HG03159 (cell line): ENCODE results near the gene CNOT11.
"Not testable (repeated sequence)": the region's sequence is repeated elsewhere in the genome, so short reads cannot be mapped to it uniquely, and the experiment has no call there.

Source experiments
- ATAC-seq: cut with Tn5 transposase; IDR thresholded peaks from one replicate; pipeline ENCODE4 v1.9.1; 2021; ENCODE audit warnings: mild to moderate bottlenecking, moderate library complexity; ENCODE audit not compliant: unreplicated experiment

CNOT11 gene

DNA sequence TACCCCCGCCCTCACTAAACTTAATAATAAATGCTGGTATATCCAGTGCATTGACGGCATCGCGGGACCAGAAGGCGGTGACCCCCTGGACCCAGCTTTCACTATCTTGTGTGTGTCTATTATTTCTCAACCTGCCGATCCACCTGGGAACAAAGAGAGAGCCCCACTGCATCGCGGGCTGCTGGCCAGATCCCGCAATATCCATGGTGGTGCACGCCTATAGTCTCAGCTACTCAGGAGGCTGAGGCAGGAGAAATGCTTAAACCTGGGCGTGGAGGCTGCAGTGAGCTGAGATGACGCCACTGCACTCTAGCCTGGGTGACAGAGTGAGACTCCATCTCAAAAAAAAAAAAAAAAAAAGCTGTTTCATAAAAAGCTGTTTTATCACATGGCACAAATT, 7.8 kb upstream of the CNOT11 start:
- ATAC-seq, result not testable (repeated sequence)

DNA sequence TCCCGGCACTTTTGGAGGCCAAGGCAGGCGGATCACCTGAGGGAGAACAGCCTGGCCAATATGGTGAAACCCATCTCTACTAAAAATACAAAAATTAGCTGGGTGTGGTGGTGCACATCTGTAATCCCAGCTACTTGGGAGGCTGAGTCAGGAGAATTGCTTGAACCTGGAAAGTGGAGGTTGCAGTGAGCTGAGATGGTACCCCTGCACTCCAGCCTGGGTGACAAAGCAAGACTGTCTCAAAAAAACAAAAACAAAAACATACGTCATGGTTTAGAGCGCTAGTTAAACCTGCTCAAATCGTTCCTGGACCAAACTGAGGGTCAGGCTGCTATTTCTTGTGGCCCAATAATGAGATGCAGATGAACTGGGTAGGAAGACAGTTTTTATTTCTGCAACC, 7.2 kb upstream of the CNOT11 start:
- ATAC-seq, result not testable (repeated sequence)

DNA sequence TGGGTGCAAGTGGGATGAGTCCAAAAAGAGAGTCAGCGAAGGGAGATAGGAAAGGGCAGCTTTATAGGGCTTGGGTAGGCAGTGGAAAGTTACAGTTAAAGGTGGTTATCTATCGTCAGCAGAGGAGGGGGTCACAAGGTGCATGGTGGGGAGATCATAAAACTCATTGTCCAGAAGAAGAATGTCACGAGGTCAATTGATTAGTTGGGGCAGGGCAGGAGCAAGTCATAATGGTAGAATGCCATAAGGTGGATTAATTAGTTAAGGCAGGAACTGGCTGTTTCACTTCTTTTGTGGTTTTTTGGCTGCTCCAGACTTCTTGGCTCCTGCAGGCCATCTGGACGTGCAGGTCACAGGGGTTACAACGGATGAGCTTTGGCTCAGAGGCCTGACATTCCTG, 3.9 kb upstream of the CNOT11 start:
- ATAC-seq, result not testable (repeated sequence)

DNA sequence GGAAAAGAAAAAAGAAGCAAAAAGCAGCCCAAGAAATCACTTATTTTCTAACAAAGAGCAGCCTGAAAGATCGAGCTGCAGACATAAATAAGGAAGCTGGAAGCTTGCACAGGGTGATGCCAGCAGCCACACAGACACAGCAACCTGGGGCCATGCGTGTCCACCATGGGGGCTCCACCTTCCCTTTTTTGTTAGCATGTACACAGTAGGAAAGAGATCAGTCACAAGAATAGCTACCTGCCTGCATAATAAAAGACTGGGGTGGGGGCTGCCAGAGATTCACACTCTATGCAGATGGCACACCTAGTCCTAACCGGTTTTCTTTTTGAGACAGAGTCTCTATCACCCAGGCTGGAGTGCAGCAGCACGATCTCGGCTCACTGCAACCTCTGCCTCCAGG, 2.9 kb upstream of the CNOT11 start:
- ATAC-seq, result no peak

DNA sequence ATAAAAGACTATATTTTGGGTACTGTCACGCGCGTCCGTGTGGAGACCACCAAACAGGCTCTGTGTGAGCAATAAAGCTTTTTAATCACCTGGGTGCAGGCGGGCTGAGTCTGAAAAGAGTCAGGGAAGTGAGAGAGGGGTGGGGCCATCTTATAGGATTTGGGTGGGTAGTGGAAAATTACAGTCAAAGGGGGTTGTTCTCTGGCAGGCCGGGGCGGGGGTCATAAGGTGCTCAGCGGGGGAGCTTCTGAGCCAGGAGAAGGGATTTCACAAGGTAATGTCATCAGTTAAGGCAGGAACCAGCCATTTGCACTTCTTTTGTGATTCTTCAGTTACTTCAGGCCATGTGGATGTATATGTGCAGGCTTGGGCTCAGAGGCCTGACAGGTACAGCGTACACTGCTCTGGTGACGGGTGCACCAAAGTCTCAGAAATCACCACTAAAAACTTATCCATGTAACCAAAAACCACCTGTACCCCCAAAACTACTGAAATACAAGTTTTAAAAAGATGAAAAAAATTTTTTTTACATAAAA, 1.4 kb upstream of the CNOT11 start:
- ATAC-seq, result not testable (repeated sequence)

DNA sequence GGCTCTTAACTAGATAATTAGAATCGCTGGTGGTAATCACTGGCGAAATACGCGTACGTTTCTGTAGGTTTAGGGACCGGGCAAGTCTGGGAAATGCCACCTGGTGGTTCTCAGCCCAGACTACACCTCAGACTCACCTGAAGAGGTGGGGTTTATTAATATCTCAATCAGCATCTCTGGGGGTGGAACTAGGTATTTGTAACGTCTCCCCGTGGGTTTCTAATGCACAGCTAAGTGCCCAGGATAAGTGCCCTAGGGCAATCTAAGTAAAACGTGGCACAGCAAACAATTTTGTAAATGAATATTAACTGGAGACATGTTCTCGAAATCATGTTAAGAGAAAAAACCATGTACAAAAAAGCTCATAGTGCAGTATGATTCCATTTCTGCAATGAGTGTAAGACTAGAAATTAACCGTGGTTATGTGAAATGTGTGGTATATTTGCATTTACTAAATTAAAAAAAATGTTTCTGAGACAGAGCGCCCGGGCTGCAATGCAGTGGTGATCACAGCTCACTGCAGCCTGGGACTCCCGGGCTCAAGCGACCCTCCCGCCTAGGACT, 760 bp upstream of the CNOT11 start:
- peak; percentile 48 for ATAC-seq

DNA sequence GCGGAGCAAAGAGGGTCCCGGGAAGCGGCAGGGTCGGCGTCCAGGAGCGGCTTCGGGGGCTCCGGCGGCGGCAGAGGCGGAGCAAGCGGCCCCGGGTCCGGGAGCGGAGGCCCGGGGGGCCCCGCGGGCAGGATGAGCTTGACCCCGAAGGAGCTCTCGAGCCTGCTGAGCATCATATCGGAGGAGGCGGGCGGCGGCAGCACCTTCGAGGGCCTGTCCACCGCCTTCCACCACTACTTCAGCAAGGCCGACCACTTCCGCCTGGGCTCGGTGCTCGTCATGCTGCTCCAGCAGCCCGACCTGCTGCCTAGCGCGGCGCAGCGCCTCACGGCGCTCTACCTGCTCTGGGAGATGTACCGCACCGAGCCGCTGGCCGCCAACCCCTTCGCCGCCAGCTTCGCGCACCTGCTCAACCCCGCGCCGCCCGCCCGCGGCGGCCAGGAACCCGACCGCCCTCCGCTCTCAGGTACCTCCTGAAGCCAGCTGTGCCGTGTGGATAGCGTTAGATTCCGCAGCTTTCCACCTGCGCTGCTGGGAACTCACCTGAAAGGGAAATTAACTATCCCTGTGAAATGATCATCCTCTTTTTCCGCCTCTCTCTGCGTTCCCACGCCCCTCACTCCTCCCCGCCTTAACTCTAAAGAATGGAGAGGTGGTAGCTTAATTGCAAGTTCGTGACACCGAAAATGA, 472 bp downstream of the CNOT11 start:
- peak; percentile 61 for ATAC-seq

DNA sequence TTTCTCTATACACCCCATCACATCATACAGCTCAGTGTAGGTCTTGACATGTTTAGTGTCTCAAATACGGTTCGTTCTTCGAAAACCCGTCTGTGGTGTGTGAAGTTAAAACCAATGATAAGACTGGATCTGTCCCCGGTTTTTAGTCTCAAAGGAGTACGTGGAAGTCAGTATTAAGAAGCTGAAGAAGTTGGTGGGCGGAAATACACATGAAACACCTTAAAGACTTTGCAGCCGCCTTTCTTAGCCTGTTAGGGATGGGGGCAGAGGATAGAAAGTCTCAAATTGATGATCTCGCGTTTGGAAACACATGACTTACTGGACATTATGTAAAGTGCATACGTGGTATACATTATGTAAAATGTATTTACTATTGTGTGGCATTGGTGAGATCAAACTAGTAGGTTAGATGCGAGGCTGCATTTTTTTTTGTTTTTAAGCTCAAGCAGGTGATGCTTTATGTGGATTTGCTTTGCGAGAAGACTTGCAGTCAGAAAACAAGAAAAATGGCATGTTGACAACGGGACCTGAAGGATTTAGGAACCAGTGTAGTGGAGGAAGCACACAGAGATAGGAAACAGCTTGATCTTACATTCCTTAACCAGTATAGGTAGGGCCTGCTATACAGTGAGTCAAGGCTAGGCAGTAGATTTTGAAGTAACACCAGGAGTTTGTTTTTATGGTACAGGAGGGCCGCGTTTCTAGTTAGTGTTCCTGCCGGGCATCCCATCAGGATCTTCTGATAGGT, 1.2 kb downstream of the CNOT11 start:
- no peak for ATAC-seq

DNA sequence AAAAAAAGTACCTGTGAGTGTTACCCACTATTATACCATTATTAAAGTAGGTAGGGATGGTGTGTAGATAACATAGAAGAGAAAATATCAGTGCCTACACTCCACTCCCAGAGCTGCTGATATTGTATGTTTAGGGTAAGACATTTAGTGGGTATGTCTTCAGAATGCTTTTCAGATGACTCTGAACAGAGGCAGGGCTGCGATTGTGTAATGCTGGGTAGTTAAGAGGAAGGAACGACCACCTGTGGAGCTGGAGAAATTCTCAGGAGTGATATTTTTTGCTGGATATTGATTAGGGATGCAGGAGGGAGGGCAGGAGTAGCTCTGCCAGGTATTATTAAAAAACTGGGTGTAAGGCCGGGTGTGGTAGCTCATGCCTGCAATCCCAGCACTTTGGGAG, 2.8 kb downstream of the CNOT11 start:
- ATAC-seq, result no peak

DNA sequence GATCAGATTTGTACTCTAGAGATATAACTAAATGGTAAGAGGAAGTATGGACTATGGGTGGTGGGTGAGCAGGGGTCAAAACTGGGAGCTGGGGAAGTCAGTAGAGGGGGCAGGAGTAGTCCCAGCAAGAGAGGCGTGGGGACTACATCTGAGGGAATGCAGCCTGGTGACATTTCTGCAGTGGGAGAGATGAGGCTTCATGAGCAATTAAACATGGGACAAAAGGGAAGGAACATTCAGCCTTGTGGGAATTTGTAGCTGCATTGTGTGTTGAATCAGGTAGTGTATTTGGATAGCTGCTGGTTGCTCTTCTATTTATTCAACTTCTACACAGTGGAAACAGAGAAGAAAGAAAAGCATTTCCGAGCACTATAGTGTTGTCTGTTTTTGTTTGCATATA, 3.6 kb downstream of the CNOT11 start:
- no peak for ATAC-seq

DNA sequence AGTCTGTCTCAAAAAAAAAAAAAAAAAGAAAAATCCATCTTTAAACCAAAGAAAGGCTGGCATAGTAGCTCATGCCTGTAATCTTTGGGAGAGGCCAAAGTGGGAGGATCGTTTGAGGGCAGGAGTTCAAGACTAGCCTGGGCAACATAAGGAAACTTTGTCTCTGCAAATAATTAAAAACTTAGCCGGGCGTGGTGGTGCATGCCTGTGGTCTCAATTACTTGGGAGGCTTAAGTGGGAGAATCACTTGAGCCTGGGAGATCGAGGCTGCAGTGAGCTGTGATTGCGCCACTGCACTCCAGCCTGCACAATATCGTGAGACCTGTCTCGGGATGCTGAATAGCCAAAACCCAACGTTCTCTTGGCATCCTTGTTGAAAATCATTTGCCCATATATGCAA, 6.1 kb downstream of the CNOT11 start:
- no peak for ATAC-seq

DNA sequence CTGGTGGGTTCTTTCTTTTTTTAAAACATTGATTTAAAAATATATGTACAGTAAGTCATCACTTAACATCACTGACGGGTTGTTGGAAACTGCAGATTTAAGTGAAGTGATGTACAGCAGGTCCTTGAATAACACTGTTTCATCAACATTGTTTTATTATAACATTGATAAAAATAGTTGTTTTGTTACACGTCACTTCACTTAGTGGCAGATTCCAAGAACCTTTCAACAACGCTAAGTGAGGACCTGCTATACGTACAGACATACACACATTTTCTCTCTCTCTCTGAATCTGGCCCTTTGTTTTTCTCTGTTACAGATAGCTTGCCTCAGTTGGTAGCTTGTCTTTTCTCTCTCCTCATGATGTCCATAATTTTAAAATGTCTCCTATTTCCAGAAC, 9.5 kb downstream of the CNOT11 start:
- ATAC-seq, result no peak

DNA sequence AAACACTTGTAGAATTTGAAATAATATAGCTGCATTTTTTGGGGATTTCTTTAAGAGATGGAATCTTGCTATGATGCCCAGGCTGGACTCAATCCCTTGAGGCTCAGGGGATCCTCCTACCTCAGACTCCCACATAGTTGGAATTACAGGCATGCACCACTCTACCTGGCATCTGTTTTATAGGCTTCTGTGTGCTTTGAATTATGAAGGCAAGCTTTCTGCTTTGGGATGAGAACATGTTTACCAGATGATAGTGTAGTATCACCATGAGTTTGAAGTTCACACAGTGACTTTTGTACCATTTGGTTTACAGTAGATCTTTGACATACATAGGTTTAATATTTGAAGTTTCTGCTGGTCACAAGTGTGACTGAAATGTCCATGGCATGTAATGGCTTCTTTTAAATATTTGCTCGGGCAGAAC, 10.7 kb downstream of the CNOT11 start:
- no peak for ATAC-seq

DNA sequence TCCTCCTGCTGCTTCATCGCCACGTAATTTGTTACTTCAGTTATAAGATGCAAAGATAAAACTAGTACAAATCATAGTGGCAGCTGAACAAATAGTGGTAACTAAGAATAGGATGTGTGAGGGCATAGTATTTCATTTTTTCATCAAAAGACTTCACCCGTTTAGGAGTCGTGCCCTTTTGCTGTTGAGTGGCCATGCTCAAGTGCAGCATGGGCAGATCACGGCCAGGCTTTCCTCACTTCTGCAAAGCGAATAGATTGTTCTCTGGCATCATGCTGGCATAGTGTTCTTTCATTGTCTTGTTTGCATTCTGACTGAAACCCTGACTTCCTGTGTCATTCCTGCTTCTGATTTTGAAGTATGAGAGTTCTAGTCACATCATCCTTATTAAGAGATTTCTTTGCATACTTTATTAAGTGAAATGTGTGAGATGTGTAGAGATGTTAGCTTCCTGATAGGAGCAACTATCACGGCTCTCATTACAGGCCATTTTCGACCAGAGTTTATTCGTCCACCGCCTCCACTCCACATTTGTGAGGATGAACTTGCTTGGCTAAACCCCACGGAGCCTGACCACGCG, 11.8 kb downstream of the CNOT11 start:
- no peak for ATAC-seq

DNA sequence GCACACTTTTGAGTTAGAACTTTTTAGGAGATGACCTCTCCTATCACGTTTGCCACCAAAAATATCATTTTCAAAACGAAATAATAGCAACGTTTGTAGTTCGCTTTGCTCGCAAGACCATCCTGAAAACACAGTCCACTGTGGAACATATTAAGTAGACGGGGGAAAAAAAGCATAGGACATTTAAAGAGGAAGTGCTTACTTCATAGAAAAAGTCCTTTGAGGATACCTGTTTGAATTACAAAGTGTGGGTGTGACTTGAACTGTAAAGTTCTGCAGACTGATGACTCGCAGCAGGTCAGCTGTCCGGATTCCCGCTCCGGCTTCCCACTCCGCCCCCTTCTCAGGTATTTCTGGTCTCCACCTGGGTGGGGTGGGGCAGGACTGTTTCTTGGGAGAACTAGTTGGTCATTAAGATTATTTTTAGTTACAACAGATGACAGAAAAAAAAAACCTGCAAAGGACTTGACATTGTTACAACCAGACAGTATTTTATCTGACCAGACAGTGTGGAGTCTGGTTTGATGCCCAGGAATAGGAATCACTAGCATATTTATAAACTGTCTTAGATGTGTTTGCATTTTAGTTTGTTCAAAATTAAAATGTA, 13.3 kb downstream of the CNOT11 start:
- no peak for ATAC-seq

DNA sequence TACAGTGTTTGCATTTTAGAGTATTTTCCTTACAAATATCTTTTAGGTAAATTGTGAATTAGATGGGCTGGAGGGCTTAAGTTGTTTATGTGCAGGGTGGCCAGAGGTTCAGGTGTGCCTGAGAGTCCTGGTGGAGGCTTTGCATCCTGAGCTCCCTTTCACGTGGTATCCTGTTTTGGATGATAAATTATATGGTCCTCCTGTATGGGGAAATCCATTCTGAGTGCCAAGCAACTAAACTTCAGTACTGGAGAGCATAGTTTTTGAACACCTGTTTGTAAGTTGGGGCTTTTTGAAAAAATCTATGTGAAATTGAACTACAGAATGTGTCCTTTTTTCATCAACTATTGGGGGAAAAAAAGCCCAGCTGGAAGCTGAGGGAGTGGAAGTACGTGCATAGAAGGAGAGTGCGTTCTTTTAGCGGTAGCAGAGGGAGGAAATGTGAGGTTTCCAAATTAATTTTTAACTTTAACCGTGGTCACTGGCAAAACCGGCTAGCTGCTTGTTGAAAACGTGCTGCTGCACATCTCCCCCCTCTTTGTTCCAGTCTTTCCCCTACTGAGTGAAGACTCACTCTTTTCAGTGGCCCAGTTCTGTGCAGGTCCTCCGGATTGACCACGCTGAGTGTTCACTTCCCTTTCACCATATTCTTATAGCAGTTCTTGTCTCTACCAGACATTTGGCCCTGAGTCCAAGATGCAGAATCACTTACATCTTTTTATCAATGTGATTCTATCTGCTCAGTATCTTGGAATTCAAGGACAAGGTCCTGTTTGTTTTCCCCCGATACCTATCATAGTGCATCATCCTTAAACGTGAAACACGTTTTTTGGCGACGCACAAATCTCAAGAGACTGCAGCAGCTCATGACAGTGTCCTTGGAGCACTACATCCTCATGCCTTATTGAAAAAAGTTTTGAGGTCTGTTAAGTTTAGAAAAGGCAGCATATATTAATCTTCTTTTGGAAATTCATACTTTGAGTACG, 15.3 kb downstream of the CNOT11 start:
- peak; percentile 51 for ATAC-seq

DNA sequence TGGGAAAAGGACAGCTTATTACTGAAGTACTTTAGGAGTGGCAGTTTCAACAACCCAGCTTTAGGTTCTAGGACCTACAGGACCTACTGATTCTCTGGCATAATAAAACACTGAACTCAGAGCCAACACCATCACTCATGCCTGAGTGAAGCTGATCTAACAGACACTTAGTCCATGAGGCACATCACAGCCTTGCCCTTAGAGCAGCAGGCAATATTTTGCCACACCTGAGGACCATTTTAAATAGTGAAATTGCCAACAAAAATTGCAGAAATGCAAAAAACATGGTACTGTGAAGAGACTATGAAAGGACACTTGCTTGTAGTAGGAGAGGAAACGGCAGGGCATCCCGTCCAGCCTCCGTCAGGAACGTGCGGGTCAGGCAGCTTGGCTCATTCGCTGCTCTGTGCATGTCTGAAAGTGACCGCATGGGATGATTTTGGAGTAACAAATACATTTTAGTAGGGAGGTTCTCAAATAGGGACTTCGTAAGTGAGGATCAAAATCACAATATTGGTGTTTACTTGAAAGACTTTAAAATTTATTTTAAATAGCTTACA, 18.1 kb downstream of the CNOT11 start:
- no peak for ATAC-seq

DNA sequence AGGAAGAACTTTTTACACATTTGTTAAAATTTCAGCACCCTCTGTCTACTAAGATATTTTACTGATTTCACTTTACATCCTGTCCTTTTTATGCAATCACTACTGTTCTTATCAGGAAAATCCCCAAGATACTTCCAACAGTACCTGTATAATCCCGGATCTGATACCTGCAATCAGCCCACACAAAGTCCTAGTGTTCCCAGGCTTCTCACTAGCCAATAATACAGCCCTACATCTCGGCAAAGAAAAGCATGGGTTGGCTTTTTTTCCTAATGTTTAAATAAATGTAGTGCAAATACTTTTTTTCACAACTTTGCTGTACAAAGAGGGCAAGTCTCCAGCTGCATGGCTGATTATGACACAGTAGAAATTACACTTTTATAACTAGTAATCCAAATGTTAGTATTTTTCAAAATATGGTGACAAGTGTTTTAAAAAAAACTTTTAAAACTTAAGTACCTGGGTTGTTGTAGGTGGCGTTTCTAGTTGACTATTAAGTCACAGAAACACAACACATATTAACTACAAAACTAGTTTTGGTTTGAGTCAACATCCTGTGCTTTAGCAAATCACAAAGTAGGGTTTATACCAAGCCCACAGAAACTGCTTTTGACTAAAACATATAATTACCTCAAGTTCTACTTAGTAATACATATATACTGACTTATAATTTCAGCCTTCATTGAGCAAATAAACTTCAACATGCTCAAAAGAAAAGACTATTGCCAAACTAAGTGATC, 19.5 kb downstream of the CNOT11 start:
- peak; percentile 79 for ATAC-seq

DNA sequence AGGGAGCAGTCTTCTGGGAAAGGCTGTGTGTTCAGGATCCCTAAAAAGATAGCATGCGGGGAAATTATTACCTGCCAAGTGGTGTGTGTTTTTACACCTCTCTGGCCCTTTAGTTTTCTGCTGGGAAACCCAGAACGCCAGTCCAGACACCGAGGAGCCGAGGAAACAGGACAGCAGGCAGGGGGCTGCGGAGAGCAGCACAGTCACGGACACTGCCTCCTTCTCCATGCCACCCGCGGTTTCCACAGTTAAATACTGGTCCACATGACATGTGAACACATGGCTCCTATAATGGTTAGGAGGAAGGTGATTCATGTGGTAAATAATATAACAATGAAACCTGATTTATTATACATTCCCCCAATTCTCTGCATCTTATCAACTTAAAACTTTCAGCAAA, 20.4 kb downstream of the CNOT11 start:
- no peak for ATAC-seq
